Left renal cortex interstitium (tissue), 4 donors: ENCODE results near the gene MEF2D. TPM values are rescaled to one million over a fixed set of nuclear protein-coding genes. Genes with fewer than 3 reads are reported as not detected.

Source experiments
- DNase-seq, 4 donors: peaks; one replicate each; pipeline ENCODE4 v3.0.0-alpha.2; 2013; ENCODE audit warnings: low read depth in 4 of 4, low spot score in 2 of 4, missing footprints in 1 of 4
- polyA plus RNA-seq, 4 donors: library from polyadenylated mRNA; unstranded; fragments of 120-200 nt; gene quantifications; one replicate each; pipeline ENCODE4 v1.2.1, GENCODE V29; 2013; ENCODE audit not compliant: insufficient read length in 4 of 4

MEF2D gene
- polyA plus RNA-seq, 4 donors: 20.8 to 32.8 (median 24.3) TPM

- no peak for DNase-seq
Observed at GRCh38 chr1:156489935-156490293, 10.7 kb downstream of the MEF2D start.

GRCh38 chr1:156489166-156489934, 11.2 kb downstream of the MEF2D start:
- DNase-seq: no peak

DNA sequence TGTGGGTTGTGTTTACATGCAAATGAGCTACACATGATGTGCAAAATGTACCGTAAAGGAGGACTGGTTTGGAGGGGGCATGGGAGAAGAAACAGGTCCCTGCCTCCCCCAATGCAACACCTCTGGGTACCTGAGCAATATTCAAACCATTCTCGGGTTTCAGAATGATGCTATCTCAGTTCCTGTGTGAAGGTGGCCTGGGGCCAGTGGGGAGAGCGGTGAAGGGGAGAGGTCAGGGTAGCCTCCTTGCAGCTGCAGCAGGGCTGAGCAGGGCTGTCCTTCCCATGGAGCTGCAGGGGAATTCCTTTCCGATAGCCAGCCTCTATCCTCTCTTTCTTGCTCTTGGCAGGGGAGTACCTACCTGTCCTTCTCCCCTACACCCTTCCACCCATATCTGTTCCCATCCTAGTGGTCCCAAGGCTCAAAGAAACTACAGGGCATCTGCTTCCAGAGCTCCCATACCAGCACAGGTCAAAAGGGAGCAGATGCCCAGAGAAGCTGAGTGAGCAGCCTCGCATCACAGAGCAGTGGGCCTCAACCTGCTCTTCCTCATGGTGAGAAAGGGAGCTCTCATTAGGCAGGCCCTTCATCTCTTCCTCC, 11.9 kb downstream of the MEF2D start:
- no peak for DNase-seq

DNA sequence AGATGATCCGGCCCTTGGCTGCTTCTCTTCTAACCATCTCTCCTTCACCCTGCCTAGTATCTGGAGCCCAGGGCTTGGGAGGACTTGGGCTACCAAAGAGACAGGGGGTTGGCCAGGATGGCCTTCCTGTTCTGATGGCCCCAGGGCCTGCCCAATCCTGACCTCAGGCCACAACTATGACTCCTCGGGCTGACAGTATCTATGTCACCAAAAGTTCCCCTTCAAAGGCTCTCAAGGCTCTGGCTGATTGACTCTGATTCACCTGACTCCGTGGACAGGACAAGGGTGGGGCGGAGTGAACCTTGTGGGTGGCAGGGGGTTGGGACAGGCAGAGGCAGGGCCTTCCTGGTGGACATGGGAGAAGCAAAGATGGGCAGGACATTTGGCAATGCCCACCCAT, 12.7 kb downstream of the MEF2D start:
- DNase-seq: no peak

- no peak for DNase-seq
Observed at GRCh38 chr1:156486421-156487344, 13.9 kb downstream of the MEF2D start.

DNA sequence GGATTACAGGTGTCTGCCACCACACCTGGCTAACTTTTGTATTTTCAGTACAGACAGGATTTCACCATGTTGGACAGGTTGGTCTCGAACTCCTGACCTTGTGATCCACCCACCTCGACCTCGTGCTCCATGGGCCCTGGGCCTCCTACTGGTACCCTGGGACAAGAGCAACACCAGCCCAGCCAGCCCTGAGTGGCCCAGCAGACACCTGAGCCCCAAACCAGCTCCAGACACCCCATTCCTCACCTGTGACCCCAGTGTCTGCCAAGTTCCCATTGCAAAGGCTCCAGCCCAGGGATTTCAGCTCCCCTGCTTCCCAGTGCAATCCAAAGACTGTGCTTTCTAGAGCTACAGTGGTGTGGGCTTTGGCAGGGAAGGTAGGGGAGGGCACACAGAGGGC, 14.6 kb downstream of the MEF2D start:
- DNase-seq: no peak

DNA sequence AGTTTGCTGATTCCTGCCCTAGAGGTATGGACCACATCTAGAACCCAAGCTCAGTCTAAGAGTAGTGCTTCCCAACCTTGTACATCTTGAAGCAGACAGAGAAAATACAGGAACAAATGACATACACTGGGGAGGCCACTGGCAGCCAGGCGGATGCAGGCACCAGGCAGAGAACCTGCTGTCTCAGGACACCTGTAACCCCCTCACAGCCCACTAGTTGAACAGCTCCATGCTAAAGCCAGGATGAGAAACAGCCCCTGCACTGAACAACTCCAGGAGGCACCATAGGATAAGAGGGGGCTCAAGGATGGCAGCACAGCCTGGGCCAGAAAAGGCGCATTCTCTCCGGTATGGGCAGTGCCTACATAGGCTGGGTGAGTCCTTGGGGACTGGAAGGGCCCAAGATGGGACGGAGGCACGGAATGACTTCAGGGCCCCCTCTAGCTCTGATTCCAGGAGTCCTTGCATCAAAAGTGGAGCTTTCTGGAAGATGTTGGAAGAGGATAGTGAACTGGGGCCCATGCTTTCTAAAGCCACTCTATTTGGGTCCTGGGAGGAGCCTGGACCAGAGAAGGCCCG, 16.0 kb downstream of the MEF2D start:
- DNase-seq: no peak

- DNase-seq: no peak
Observed at GRCh38 chr1:156483397-156483796, 17.2 kb downstream of the MEF2D start.

GRCh38 chr1:156482276-156482675, 18.3 kb downstream of the MEF2D start:
- DNase-seq: no peak

DNA sequence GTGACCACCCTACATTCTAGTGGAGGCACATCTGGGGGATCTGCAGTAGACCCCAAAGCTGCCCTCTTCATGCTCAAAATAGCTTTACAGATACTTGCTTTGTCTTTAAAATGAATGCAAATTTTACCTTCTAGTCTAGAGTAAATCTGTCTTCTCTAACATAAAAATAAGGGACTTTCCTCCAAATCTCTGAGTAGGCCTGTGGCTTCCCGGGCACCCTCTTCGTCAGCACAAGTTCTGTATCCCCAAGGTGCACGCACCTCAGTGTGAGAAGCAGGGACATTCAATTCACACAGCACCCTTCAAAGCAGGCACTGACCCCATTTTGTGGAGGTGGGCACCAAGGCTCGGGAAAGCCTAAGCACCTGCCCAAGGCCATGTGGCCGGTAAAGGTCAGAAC, 19.0 kb downstream of the MEF2D start:
- no peak for DNase-seq

DNA sequence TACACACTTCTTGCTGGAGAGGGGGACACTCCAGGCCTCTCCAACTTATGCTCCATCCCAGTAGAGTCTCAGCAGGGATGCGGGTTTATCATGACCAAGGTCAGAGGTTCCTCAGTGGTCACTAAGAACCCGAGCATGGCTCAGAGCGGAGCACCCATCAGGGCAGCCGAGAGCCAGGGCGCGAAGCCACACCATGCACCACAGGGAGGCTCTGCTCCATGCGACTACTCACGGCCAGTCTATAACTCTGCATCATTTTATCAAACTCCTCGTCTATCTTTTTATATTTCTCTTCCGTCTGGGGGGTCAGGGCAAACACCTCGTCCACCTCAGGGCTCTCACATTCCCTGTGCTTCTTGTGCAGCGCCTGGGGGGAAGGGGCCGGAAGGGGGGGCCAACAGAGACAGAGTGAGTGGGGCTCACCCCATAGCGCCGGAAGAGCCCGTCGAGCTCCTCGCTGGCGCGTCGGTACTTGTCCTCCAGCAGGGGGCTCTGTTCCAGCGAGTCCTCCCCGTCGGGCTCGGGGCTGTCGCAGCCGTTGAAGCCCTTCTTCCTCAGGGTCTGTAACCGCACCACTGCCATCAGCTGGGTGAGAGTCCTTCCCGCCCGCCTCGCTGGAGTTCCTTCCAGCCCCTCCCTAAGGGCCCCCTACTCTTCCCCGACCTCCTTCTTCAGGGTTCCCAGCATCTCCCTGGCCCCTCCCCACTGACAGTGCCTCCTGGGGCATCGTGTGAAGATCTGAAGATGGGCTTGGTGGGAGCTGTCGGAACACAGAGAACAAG, 20.0 kb downstream of the MEF2D start:
- DNase-seq: no peak

GRCh38 chr1:156480016-156480370, 20.6 kb downstream of the MEF2D start:
- DNase-seq: no peak

DNA sequence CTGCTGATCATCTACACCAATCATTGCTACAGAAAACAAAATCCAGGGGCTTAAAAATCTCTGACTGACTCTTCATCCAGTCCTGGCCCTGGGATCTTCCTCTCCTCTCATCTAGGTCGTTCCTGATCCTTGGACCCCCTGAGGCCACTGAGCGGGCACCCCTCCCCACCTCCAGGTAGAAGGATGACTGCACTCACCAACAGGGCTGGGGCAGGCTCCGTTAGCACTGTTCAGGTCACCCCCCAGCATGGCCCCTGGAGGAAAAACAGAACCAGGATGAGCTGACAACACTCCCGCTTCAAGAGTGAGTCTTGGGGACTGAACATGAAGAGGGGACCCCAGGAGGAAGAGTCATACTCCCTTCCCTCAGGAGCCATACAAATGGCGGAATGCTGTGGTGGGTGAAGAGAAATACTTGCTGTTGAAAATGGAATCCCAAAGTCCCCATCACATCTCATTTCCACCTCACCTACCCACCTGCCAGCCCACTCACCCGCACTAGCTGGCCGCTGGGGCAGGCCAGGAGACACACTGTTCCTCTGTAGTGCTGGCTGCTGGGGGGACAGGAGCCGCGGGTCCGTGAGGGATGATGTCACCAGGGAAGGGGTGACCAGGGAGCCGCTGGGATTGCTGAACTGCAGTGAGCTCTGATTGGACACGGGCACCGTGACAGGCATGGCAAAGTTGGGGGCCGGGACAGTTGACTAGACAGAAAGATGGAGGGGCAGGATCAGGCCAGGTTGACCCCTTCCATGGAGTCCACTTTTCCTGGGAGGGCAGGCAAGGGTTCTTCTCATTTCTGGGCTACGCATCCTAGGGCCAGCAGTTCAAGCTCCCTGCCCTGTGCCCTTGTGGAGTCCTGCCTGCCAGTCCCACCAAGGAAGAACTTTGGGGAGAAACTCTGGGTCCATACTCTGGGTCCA, 21.2 kb downstream of the MEF2D start:
- no peak for DNase-seq

GRCh38 chr1:156478250-156478627, 22.3 kb downstream of the MEF2D start:
- no peak for DNase-seq

DNA sequence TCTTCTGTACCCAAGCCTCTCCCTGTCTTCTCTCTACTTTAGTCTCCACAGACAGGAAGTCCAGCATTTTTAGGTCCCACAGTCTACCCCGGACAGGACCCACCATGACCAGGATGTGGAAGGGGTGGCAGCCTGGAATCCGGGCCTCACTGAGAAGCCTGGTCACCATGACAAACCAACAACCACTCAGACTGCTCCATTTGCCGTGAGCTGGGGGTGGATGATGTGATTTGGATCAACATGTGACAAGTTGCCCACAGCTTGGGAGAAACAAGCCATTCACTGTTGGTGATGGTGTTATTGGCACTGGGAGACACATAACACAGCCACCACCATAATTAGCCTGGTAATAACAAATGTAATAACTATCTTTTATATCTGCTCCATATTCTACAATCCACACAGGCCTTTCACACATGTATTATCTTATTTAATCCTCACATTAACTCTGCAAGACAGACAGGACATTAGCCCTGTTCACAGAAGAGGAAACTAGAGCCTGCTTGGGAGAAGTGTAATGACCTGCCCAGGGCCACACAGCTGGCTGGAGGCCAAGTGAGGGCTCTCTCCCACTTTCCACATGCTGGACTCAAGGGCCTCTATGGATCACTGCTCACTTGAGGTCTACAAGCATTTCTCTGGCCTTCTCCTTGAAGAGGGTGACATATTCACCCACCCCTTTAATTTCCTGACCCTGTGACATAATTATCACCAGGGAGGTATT, 22.9 kb downstream of the MEF2D start:
- no peak for DNase-seq

DNA sequence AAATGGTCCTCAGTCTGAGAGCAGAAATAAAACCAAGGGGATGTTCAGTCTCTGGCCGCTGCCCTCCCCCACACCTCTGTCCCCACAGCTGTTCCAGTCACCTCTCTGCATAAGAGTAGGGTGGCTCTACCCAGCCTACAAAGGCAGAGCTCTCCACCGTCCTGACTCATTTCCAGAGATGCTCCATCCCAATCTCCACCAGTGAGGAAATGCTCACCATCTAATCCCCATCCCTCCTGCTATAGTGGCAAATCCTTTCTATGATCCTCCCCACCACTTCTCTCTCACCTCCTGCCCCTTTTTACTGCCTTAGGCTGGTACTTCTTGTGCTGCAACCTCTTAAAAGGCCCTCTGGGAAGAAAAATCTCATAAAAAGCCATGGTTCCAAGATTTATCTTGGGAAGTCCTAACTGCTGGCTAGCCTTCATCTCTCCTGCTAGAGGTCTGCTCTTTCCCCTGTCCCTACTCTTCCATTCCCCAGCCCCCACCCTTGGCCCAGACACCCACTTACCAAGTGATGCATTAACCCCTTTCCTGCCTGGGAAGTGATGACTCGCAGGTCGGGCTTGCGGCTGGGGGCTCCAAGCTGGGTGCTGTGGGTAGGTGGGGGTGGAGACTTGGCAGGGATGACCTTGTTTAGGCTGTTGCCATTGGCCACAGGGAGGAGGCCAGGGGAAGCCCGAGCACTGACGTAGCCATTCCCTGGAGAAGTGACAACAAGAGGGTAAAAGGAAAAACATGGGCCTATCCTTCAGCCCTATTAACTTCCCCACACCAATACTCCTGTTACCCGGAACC, 23.9 kb downstream of the MEF2D start:
- DNase-seq: no peak

DNA sequence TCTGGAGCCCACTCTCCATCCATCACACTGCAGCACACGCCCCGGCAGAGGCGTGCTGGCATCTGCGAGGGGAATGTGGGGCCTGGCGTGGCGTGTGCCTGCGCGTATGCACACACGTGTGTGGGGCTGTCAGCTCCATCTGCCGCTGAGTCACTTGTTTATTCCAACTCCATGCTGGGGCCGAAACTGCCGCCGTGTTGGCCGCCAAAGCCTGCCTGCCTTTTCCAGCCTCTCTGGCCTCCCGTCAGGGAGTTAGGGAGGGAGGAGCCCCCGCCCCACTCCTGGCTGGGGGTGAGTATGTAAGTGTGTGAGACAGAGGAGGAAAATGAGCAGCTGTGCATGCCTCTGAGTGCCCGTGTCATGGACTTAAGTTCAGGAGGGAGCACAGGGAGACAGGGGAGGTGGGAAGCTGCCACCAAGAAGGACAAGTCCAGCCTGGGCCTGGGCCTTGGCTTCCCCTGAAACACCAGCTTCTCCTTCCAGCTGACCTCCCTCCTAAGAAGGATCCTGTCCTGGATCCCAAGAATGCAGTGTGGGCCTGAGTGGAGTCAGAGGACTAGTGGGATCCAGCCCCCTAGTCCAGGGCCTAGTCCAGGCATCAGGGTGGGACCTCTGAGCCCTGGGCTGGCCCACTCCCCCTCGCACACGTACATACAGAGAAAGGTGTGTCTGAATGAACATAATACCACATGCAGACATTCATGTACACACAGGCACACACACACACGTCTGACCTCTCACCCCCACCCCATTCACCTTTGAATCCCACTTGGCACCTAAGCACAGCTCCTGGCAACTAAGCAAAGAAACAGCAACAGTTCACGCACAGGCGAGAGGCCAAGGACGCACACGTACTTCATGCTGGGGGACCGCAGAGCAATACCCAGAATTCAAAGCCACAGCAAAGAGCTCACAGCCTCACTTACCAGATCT, 24.7 kb downstream of the MEF2D start:
- no peak for DNase-seq
